Fibroblast of lung (primary cell): ENCODE data around the gene CFAP46. TPM values are rescaled to one million over a fixed set of nuclear protein-coding genes. Genes with fewer than 3 reads are reported as not detected.

Experiments
- DNase-seq, 2 donors: peaks; one replicate each; pipeline versions ENCODE4 v3.0.0 to v3.0.0-alpha.2; 2010; ENCODE audit warnings: low read depth in 2 of 2
- H2AFZ ChIP-seq: 2 replicates; pipeline ENCODE4 v1.5.1; 2012; ENCODE audit warnings: low read length, control low read depth, inconsistent platforms
- H3K27ac ChIP-seq: 2 replicates; pipeline ENCODE4 v1.5.1; 2011; ENCODE audit warnings: low read length, control low read depth; ENCODE audit not compliant: insufficient read depth
- H3K27me3 ChIP-seq: 2 replicates; pipeline ENCODE4 v1.5.1; 2011; ENCODE audit warnings: mild to moderate bottlenecking, low read length; ENCODE audit not compliant: control insufficient read depth, insufficient read depth
- H3K36me3 ChIP-seq: 2 replicates; pipeline ENCODE4 v1.5.1; 2011; ENCODE audit warnings: low read length; ENCODE audit not compliant: control insufficient read depth, insufficient read depth
- H3K4me1 ChIP-seq: 2 replicates; pipeline ENCODE4 v1.5.1; 2011; ENCODE audit warnings: low read length; ENCODE audit not compliant: control insufficient read depth, insufficient read depth; ENCODE audit errors: extremely low read depth
- H3K4me2 ChIP-seq: 2 replicates; pipeline ENCODE4 v1.5.1; 2011; ENCODE audit warnings: low read length, control low read depth; ENCODE audit not compliant: insufficient read depth; ENCODE audit errors: extremely low read depth
- H3K4me3 ChIP-seq, 4 experiments: fragments of 200-600 bp in 1 of 4; sonication (generic) in 1 of 4; replicated peaks in 1 of 4; 2 replicates each; pipeline ENCODE4 v1.5.1; 2011 to 2016; ENCODE audit warnings: low read length in 4 of 4, low read depth in 3 of 4, mild to moderate bottlenecking in 3 of 4, control low read depth in 2 of 4, inconsistent platforms in 1 of 4, mixed read lengths in 1 of 4; ENCODE audit not compliant: insufficient read depth in 1 of 4; ENCODE audit errors: control extremely low read depth in 1 of 4
- H3K79me2 ChIP-seq: 2 replicates; pipeline ENCODE4 v1.5.1; 2012; ENCODE audit warnings: mild to moderate bottlenecking, low read length, inconsistent platforms; ENCODE audit not compliant: control insufficient read depth, insufficient read depth
- H3K9ac ChIP-seq: 2 replicates; pipeline ENCODE4 v1.5.1; 2011; ENCODE audit warnings: mild to moderate bottlenecking, low read length, control low read depth; ENCODE audit not compliant: insufficient read depth
- H3K9me3 ChIP-seq: 2 replicates; pipeline ENCODE4 v1.5.1; 2012; ENCODE audit warnings: low read depth, low read length; ENCODE audit not compliant: control insufficient read depth, insufficient read depth
- H4K20me1 ChIP-seq: 2 replicates; pipeline ENCODE4 v1.5.1; 2011; ENCODE audit warnings: low read length; ENCODE audit not compliant: control insufficient read depth, insufficient read depth; ENCODE audit errors: extremely low read depth
- EZH2 ChIP-seq: IDR thresholded peaks from 2 replicates; pipeline ENCODE4 v1.5.1; 2012; ENCODE audit warnings: low read length, control low read depth, mild to moderate bottlenecking; ENCODE audit errors: missing control alignments
- polyA plus RNA-seq, 2 donors: library from polyadenylated mRNA; depleted of rRNA in 1 of 2; stranded (reverse) in 1 of 2; unstranded in 1 of 2; fragments of >200 nt; gene quantifications; 2 replicates each; pipeline ENCODE4 v1.2.1, GENCODE V29; 2011 to 2012; ENCODE audit warnings: missing spikeins in 1 of 2
- total RNA-seq: library from RNA; depleted of rRNA; stranded (reverse); fragments of >200 nt; gene quantifications from 2 replicates; pipeline ENCODE4 v1.2.1, GENCODE V29; 2014
- TF ChIP-seq, protein P1 (sequence below), 2 donors: IDR thresholded peaks in 1 of 2; conservative IDR thresholded peaks in 1 of 2; 1 replicate in 1 of 2; 2 replicates in 1 of 2; pipeline ENCODE4 v1.5.1; 2011 to 2012; ENCODE audit warnings: low read length in 2 of 2, control low read depth in 1 of 2, inconsistent platforms in 1 of 2, low read depth in 1 of 2, mild to moderate bottlenecking in 1 of 2

Gene CFAP46
- total and polyA plus RNA-seq, 2 donors (not counting 1 experiment from before 2014, with no cell fraction given) = 0.25 to 0.66 TPM

DNA sequence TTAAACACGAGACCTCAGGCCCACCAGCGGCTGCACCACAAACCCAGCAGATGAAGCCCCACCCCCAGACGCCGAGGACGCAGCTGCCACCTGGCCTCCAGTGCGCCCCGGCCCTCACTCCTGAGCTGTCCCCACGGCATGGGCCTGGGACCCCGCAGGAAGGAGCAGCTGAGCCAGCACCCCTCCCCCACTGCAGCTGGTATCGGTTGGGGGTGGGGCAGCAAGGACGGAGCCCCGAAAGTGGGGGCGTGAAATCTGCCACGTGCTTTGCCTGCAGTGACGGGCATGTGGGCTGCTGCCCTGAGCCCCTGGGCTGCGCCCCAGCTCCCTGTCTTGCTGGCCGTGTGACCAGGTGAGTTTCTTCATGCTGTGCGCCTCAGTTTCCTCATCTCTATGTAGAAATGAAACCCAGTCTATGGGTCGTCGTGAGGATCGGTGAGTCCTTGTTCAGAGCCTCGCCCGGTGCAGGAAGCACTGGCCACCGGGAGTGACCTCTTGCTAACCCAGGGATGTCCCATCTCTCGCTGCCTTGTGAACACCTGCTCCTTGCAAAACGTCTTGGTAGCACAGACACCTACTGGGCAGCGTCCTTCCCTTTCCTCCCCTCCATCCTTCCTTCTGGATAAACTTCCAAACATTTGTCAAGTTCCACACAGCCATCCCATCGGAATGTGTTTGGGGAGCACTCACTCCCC lies 32.0 kb downstream of the CFAP46 start:
- Histone ChIP-seq H3K79me2 (no peaks in the 10 kb centered on the region), H3K4me1 (no peaks in the 10 kb centered on the region), H4K20me1 (no peaks in the 10 kb centered on the region), H3K27me3 (no peaks in the 10 kb centered on the region), H3K9me3 (no peaks in the 10 kb centered on the region), H3K36me3 (no peaks in the 10 kb centered on the region), H3K4me3 (no peak overlapping the region), H3K27ac (no peak overlapping the region), H3K4me2 (no peak overlapping the region), H2AFZ (no peak overlapping the region), H3K9ac (no peak overlapping the region)
- no peak for DNase-seq
- no peak for TF ChIP-seq EZH2
- TF ChIP-seq, protein P1, sequence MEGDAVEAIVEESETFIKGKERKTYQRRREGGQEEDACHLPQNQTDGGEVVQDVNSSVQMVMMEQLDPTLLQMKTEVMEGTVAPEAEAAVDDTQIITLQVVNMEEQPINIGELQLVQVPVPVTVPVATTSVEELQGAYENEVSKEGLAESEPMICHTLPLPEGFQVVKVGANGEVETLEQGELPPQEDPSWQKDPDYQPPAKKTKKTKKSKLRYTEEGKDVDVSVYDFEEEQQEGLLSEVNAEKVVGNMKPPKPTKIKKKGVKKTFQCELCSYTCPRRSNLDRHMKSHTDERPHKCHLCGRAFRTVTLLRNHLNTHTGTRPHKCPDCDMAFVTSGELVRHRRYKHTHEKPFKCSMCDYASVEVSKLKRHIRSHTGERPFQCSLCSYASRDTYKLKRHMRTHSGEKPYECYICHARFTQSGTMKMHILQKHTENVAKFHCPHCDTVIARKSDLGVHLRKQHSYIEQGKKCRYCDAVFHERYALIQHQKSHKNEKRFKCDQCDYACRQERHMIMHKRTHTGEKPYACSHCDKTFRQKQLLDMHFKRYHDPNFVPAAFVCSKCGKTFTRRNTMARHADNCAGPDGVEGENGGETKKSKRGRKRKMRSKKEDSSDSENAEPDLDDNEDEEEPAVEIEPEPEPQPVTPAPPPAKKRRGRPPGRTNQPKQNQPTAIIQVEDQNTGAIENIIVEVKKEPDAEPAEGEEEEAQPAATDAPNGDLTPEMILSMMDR (conservative IDR thresholded peaks at IDR 0.05 in 1 of 2, IDR thresholded peaks at IDR 0.05 in 1 of 2; ENCODE audit: low read depth in 1 of 2, low read length in 2 of 2) = no peak

DNA sequence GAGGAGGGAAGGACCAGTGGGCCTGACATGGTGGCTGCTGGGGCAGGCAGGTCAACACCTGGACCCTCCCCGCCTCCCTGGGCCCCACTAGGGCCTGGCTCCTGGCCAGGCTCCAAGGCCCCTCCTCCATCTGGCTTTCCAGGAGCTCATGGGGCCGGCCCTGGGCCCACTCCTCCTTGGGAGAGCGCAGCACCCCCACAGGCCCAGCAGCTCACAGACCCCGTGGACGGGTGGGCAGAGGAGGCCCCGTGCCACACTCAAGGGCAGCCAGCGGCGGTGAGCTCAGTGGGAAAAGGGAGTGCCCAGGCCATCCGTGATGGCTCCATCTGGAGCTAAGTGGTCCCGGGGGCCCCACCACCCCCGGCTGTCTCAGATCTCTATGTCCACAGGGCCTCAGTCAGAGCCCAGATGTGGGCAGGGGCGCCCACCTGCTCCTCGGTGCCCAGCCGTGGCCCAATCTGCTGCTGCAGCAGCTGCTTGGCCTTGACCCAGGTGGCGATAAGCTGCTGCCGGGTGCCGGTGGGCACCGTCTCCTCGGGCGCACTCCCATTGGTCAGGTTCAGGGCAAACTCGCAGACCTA lies 32.8 kb downstream of the CFAP46 start:
- DNase-seq = no peak
- Histone ChIP-seq H3K9ac (no peak overlapping the region), H4K20me1 (no peaks in the 10 kb centered on the region), H3K4me3 (no peak overlapping the region), H2AFZ (no peak overlapping the region), H3K4me2 (no peak overlapping the region), H3K27ac (no peak overlapping the region), H3K9me3 (no peaks in the 10 kb centered on the region), H3K27me3 (no peaks in the 10 kb centered on the region), H3K79me2 (no peaks in the 10 kb centered on the region), H3K36me3 (no peaks in the 10 kb centered on the region), H3K4me1 (no peaks in the 10 kb centered on the region)
- no peak for TF ChIP-seq EZH2
- TF ChIP-seq, protein P1 (conservative IDR thresholded peaks at IDR 0.05 in 1 of 2, IDR thresholded peaks at IDR 0.05 in 1 of 2; ENCODE audit: low read depth in 1 of 2, low read length in 2 of 2) = no peak

DNA sequence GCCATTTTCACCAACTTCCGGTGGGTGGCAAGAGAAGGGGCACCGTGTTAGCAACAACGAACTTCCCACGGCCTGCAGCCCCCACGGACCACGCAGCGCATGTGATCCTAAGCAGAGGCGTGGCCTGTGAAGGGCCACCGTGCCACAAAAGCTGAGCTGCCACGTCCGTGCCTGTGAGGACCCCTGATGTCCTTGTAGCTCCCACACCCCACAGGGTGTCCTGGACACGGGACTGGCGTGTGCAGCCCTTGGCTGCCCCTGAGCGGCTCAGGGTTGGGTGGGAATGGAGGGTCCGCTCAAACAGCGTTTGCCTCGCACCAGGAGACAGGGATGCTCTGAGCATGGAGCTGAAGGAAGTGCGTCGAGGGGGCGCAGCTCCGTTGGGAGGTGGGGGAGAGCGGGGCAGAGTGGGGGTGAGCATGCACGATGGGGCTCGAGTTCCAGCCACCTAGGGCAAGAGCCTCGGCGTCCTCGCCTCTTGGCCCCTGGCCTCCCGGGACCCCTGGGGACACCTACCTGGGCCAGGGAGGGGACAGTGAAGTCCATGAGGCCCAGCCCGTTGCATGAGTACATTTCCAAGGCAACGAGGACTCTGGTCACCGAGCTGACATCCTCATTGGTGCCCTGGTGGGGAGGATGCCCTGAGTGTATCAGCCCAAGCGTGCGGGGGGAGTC lies 33.6 kb downstream of the CFAP46 start:
- Histone ChIP-seq H3K27me3 (no peaks in the 10 kb centered on the region), H3K79me2 (no peaks in the 10 kb centered on the region), H3K9me3 (no peaks in the 10 kb centered on the region), H3K36me3 (no peaks in the 10 kb centered on the region), H4K20me1 (no peaks in the 10 kb centered on the region), H3K4me1 (no peaks in the 10 kb centered on the region), H3K9ac (no peak overlapping the region), H3K4me2 (no peak overlapping the region), H3K4me3 (no peak overlapping the region), H2AFZ (no peak overlapping the region), H3K27ac (no peak overlapping the region)
- TF ChIP-seq EZH2 = no peak
- no peak for DNase-seq
